HPDE6-E6E7 (cell line): ENCODE results near the gene RRP15.
A peak's percentile ranks its signal among the peaks of the same experiment; 100 is the strongest.

Experiments
- DNase-seq: peaks from one replicate; pipeline ENCODE4 v3.0.0; 2011; ENCODE audit warnings: missing footprints; ENCODE audit errors: extremely low spot score

Gene RRP15

GRCh38 chr1:218361298-218362065, 76.4 kb downstream of the RRP15 start:
- DNase-seq = no peak

- no peak for DNase-seq
Observed at GRCh38 chr1:218362418-218363076, 77.5 kb downstream of the RRP15 start.

- no peak for DNase-seq
Observed at GRCh38 chr1:218363141-218363540, 78.0 kb downstream of the RRP15 start.

GRCh38 chr1:218364028-218364710, 79.1 kb downstream of the RRP15 start:
- DNase-seq = no peak

GRCh38 chr1:218365226-218365999, 80.3 kb downstream of the RRP15 start:
- DNase-seq = no peak

GRCh38 chr1:218366322-218367052, 81.4 kb downstream of the RRP15 start:
- DNase-seq = no peak

GRCh38 chr1:218367118-218367517, 82.0 kb downstream of the RRP15 start:
- no peak for DNase-seq

GRCh38 chr1:218368686-218369085, 83.6 kb downstream of the RRP15 start:
- no peak for DNase-seq

- DNase-seq = no peak
Observed at GRCh38 chr1:218369688-218370511, 84.8 kb downstream of the RRP15 start.

- no peak for DNase-seq
Observed at GRCh38 chr1:218371927-218372672, 87.0 kb downstream of the RRP15 start.

- no peak for DNase-seq
Observed at GRCh38 chr1:218374401-218375353, 89.6 kb downstream of the RRP15 start.

- no peak for DNase-seq
Observed at GRCh38 chr1:218376722-218377121, 91.6 kb downstream of the RRP15 start.

GRCh38 chr1:218377143-218377660, 92.1 kb downstream of the RRP15 start:
- DNase-seq = peak; percentile 80

- DNase-seq = no peak
Observed at GRCh38 chr1:218380125-218380977, 95.3 kb downstream of the RRP15 start.

- no peak for DNase-seq
Observed at GRCh38 chr1:218382261-218382660, 97.2 kb downstream of the RRP15 start.

- DNase-seq = no peak
Observed at GRCh38 chr1:218383051-218383450, 98.0 kb downstream of the RRP15 start.

- DNase-seq = no peak
Observed at GRCh38 chr1:218383681-218384080, 98.6 kb downstream of the RRP15 start.
